Osteocyte (in vitro differentiated cells): ENCODE data around the gene CAMK2B. TPM values are rescaled to one million over a fixed set of nuclear protein-coding genes. Genes with fewer than 3 reads are reported as not detected.

Experiments used
- DNase-seq: peaks from one replicate; pipeline ENCODE4 v3.0.0; 2021; ENCODE audit warnings: mixed read lengths; ENCODE audit not compliant: unreplicated experiment; ENCODE audit errors: extremely low spot score
- H3K27ac Mint-ChIP-seq: one replicate; pipeline ENCODE4 v1.8.0; 2021; ENCODE audit warnings: mild to moderate bottlenecking, mixed read lengths; ENCODE audit not compliant: unreplicated experiment
- H3K27me3 Mint-ChIP-seq: one replicate; pipeline ENCODE4 v1.8.0; 2021; ENCODE audit warnings: mixed read lengths; ENCODE audit not compliant: unreplicated experiment
- H3K36me3 Mint-ChIP-seq: one replicate; pipeline ENCODE4 v1.8.0; 2021; ENCODE audit warnings: mixed read lengths; ENCODE audit not compliant: unreplicated experiment
- H3K4me1 Mint-ChIP-seq: one replicate; pipeline ENCODE4 v1.8.0; 2021; ENCODE audit warnings: mixed read lengths; ENCODE audit not compliant: unreplicated experiment
- H3K4me3 Mint-ChIP-seq: one replicate; pipeline ENCODE4 v1.8.0; 2021; ENCODE audit warnings: mild to moderate bottlenecking, moderate library complexity, mixed read lengths; ENCODE audit not compliant: unreplicated experiment
- H3K9me3 Mint-ChIP-seq: one replicate; pipeline ENCODE4 v1.8.0; 2021; ENCODE audit warnings: mixed read lengths; ENCODE audit not compliant: unreplicated experiment
- CTCF ChIP-seq: fragments of 200-600 bp; sonication (generic); IDR thresholded peaks from 2 replicates; pipeline ENCODE4 v1.5.0; 2021; ENCODE audit warnings: antibody characterized with exemption, mild to moderate bottlenecking, moderate library complexity
- total RNA-seq: library from RNA; stranded (reverse); gene quantifications from 2 replicates; pipeline ENCODE4 v1.2.1, GENCODE V29; 2021

CAMK2B gene
- total RNA-seq, 1 donor from 2014 or later = not detected

DNA sequence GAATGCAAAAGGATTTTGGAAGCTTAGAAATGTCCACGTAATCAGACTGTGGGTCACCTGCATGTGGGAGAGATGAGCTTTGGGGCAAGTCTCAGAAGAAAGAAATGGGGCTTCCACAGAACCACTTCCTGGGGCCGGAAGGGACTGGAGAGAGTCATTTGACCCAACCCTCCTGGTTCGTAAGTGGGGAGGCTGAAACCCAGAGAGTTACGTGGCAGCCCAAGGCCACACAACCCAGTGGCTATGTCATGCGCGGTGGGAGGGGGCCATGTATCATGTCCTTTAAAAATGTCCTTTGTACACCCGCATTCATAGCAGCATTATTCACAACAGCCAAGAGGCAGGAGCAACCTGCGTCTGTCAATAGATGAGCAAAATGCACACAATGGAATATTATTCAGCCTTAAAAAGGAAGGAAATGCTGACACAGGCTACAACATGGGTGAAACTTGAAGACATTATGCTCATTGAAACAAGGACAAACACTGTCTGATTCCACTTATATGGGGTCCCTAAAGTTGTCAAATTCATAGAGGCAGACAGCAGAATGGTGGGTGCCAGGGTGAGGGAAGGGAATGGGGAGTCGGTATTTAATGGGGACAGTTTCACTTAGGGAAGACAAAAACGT lies 15.1 kb downstream of the CAMK2B start:
- H3K36me3 Mint-ChIP-seq = no peaks in the 10 kb centered on the region
- no peak for TF ChIP-seq CTCF
- H3K9me3 Mint-ChIP-seq = no peaks in the 10 kb centered on the region
- H3K27me3 Mint-ChIP-seq = peaks cover 26% of the 10 kb centered on the region
- no peak for DNase-seq
- no peak overlapping the region for H3K27ac Mint-ChIP-seq
- H3K4me3 Mint-ChIP-seq = no peak overlapping the region
- H3K4me1 Mint-ChIP-seq = peaks cover 3% of the 10 kb centered on the region

DNA sequence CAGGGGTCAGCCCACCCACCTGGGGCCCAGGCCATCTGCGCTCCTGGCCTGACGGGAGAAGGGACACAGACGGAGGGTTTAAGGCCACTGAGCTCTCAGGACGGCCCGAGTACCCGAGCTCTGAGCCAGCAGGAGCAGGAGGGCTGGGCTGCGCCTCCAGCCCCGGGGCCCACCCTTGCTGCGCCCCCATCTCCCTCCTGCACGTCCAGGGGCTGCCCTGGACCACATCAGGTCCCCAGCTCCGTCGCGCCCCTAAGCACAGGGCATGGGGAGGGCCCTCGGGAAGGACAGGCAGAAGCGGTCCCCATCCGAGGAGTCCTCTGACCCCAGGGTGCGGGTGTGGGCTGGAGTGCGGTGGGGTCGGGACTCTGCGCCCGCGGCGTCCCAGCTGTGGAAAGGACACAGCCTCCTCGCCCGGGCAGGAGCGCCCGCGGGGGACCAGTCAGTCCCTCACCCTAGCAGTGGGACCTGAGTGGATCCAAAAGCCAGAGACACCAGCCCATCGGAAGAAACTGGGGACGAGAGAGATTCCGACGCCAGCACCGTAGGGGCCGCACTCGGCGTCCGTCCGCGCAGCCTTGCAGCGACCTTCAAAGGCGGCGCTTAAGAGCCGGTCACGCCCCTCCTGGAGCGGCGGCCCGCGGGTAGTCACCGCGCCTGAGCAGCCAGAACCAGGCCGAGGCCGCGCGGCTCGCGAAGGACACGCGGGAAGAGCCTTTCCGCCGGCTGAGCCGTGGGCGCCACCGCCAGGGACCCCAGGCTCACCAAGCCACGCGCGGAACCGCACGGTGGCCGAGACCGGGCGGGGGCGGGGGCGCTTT lies 15.9 kb downstream of the CAMK2B start:
- H3K4me1 Mint-ChIP-seq = peaks cover 3% of the 10 kb centered on the region
- TF ChIP-seq CTCF = no peak

GRCh38 chr7:44308596-44309270 lies 16.7 kb downstream of the CAMK2B start:
- peaks cover 24% of the 10 kb centered on the region for H3K27me3 Mint-ChIP-seq
- DNase-seq = peak; percentile 85
- no peak overlapping the region for H3K27ac Mint-ChIP-seq
- H3K4me1 Mint-ChIP-seq = peaks cover 3% of the 10 kb centered on the region
- no peak for TF ChIP-seq CTCF
- no peaks in the 10 kb centered on the region for H3K9me3 Mint-ChIP-seq
- H3K4me3 Mint-ChIP-seq = no peak overlapping the region
- H3K36me3 Mint-ChIP-seq = no peaks in the 10 kb centered on the region

More for the DNA sequence above, 15.9 kb downstream of the CAMK2B start:
- Mint-ChIP-seq H3K36me3 (no peaks in the 10 kb centered on the region), H3K4me3 (no peak overlapping the region), H3K27ac (no peak overlapping the region), H3K9me3 (no peaks in the 10 kb centered on the region), H3K27me3 (peaks cover 21% of the 10 kb centered on the region)
- DNase-seq = peak; percentile 85

DNA sequence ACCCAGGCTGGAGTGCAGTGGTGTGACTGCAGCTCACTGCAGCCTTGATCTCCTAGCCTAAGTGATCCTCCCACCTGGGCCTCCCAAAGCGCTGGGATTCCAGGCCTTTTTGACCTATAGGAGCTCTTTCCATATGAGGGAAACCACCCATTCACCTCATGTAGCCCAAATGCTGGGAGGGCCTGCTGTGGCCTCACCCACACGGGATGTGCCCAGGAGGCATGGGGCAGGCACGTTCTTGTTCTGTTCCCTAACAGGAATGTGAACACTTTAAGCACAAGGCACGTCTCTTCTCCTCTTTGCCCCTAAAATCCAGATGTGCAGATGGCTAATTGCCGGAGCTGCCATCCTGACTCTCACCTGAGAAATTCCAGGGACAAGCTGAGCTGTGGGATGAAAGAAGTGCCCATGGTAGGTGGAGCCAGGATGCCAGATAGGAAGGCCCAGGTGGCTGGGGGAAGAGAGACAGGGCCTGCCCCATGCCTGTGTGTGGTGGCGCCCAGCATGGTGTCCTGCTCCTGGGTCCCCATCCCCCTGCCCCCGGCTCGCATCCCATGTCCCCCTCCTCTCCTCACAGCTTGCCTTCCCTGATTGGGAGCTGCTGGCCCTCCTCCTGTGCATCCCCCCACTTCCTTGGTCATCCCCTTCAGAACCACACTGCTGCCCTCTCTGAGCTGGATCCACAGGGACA lies 17.3 kb downstream of the CAMK2B start:
- Mint-ChIP-seq H3K4me1 (peaks cover 3% of the 10 kb centered on the region), H3K4me3 (no peak overlapping the region), H3K36me3 (no peaks in the 10 kb centered on the region), H3K9me3 (no peaks in the 10 kb centered on the region), H3K27me3 (peaks cover 29% of the 10 kb centered on the region), H3K27ac (no peak overlapping the region)
- peak; percentile 75 for DNase-seq
- no peak for TF ChIP-seq CTCF
